HG03575 (cell line): ENCODE measurements around the gene NMT2.

ENCODE experiments used
- ATAC-seq: cut with Tn5 transposase; IDR thresholded peaks from one replicate; pipeline ENCODE4 v1.9.1; 2021; ENCODE audit not compliant: unreplicated experiment, insufficient number of reproducible peaks, low FRiP score; ENCODE audit errors: extremely low read depth

Gene NMT2

DNA sequence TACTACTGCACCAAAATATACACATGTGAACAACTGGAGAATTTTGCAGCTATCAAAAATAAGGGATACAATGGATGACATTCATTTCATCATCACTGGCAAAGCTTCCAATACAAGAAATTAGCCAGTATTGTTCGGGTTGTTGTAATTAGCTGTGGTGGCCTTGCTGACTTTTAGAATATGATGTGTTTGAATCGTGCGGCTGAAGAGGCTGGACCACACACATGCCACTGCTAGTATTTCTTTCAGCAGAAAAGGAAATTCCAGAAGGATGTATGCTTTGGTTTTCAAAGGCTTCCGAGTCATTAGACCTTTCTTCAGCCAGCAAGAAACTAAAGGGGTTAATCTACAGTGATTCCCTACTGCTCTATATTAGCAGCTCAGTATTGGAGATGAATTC, 54.7 kb downstream of the NMT2 start:
- no peak for ATAC-seq

DNA sequence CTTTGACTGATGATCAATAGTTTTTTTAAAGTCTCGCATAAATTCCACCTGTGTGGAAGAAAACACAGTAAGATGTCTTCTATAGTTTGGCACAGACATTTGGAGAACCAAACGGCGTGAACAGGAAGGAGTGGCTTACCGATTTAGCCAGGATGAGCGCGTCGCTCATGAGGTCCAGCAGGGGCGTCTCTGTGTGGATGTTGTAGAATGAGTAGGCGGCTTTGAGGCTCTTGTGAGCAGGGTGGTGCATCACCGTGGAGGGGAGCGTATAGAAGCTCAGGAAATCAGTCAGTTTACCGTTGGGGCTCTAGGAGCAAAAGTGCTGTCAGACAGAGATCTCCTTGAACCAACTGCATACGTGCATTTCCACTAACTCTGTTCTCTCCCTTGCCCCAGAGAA, 55.8 kb downstream of the NMT2 start:
- ATAC-seq: no peak

DNA sequence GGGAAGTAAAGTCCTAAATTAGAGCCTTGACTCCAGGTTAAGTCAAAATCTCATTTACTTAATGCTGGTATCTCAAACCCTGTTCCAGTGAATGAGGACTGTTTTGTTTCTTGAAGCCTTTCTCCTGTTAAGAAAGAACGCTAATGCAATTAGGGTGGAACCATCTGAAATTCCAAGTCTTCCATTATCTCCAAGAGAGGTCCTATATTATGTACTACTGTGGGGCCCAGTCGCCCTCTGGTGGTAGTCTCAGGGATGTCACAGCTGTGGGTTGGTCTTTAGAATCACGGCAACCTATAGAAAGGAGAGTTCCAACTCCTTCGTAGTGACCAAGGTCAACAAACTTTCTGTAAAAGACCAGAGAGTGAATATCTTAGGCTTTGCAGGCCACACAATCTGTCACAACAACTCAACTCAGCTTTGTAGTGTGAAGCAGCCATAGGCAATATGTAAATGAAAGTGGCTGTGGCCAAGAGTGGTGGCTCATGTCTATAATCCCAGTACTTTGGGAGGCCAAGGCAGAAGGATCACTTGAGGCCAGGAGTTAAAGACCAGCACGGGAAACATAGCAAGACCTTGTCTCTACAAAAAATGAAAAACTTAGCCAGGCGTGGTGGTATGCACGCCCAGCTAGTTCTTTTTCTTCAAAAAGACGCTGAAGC, 62.0 kb downstream of the NMT2 start:
- ATAC-seq: no peak

- ATAC-seq: no peak
These were observed 65.0 kb downstream of the NMT2 start for GRCh38 chr10:15103513-15103912.

DNA sequence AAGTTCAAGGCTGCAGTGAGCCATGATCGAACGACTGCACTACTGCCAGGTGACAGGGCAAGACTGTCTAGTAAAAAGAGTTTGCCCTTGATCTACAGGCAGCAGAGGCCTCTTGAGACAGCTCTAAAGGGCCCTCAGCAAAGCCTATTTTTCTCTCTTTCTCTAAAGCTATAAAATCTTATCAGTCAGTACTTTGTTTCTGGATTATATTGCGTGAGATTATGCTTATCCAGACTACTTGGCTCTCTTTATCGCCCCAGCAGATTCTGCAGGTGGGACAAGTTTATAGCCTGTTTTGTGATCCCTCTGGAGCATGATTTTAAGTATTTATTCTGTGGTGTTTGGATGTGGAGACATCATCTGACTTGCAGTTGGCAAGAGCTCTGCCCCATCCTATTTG, 68.6 kb downstream of the NMT2 start:
- no peak for ATAC-seq

- peak; percentile 66 for ATAC-seq
These were observed 71.3 kb downstream of the NMT2 start, which contains the start of gene RPP38 for GRCh38 chr10:15097011-15097812. Gene RPP38 (plus strand): TSS chr10:15097355. CDS start chr10:15103315, 5,960 bp downstream.

DNA sequence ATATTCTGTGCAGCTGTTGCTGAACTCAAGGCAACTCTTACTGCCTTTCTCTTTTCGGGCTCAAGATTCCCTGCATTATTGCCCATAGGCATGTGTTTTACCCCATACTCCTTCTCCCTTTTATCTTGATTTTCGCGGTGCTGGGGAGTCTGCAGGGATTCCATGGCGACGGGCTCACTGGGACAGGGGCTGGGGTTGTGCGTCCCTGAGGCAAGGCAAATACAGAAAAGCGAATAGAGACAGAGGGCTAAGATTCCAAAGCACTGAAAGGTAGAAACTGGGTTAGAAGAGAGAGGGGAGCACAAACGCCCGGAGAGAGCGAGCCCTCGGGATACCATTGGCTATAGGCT, 71.9 kb downstream of the NMT2 start:
- peak; percentile 9 for ATAC-seq

GRCh38 chr10:15092855-15093408, 75.6 kb downstream of the NMT2 start:
- ATAC-seq: no peak

GRCh38 chr10:15091418-15091817, 77.1 kb downstream of the NMT2 start:
- no peak for ATAC-seq

GRCh38 chr10:15088428-15089261, 79.8 kb downstream of the NMT2 start, which contains the start of gene ACBD7:
Gene ACBD7 (minus strand): TSS chr10:15088776. CDS start chr10:15088728, 48 bp downstream.
- no peak for ATAC-seq

GRCh38 chr10:15084502-15084922, 84.0 kb downstream of the NMT2 start:
- ATAC-seq: no peak

- ATAC-seq: no peak
These were observed 84.6 kb downstream of the NMT2 start for GRCh38 chr10:15083674-15084501.

DNA sequence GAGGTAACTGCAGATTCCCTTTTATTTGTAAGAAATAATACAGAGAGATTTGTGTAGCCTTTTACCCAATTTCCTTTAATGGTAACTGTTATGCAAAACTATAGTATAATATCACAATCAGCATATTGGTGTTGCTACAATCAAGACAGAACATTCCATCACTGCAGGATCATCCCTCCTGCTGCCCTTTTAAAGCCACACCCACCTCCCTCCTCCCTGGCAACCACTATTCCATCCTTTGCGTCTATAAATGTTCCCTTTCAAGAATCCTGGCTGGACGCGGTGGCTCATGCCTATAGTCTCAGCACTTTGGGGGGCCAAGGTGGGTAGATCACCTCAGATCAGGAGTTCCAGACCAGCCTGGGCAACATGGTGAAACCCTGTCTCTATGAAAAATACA, 93.1 kb downstream of the NMT2 start:
- ATAC-seq: no peak

DNA sequence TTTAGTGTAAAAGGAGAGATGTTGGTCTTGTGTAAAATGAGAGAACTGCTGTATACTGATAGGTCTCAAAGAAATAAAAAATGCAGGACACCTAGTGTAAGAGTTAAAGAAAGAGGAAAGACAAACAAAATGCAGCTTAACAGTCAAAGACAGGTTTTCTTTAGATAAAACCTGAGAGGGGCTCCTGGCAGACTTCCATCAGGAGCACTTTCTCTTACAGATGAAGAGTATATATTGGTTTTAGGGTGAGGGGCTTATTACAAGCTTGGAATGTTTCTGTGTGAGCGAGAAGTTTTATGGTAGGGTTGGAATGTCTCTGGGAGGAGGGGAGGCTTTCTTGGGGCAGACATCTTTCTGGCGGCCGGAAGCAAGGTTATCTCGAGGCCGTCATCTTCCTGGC, 96.1 kb downstream of the NMT2 start:
- no peak for ATAC-seq

- ATAC-seq: no peak
These were observed 99.3 kb downstream of the NMT2 start for GRCh38 chr10:15069230-15069629.

- no peak for ATAC-seq
These were observed 99.7 kb downstream of the NMT2 start for GRCh38 chr10:15068802-15069201.

- ATAC-seq: no peak
These were observed 101.3 kb downstream of the NMT2 start for GRCh38 chr10:15067154-15067553.

DNA sequence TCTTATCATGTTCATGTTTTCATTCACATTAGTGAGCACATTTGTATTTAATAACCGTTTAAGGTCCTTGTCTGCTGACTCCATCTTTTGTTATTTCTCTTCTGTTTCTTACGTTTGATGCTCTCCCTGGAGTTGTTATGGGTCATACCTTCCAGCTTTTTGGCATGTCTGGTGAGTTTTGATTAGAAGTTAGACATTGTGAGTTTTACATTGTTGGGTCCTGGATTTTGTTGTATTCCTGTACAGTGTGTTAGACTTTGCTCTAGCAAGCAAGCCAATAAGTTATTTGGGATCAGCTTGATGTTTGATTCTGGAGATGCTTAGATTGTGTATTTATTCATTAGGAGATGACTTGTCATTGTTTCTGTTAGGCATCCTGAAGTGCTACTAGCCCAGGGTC, 107.9 kb downstream of the NMT2 start:
- no peak for ATAC-seq

DNA sequence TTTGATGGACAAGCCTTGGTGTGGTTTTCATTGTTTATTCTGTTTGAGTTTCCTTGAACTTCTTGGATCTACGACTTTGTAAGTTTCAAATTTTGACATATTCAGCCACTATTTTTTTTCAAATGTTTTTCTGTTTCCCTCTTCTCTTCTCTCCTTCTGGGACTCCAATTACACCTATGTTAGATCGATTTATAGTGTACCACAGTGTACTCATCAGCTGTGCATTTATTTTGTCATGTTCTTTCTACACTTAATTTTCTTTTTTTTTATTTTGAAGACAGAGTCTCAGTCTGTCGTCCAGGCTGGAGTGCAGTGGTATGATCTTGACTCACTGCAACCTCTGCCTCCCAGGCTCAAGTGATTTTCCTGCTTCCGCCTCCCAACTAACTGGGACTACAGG, 108.6 kb downstream of the NMT2 start:
- no peak for ATAC-seq
